Endometrial microvascular endothelial cells (primary cell): Measurements from ENCODE around the gene DUSP3. TPM values are rescaled to one million over a fixed set of nuclear protein-coding genes. Genes with fewer than 3 reads are reported as not detected.

Experiments
- in situ Hi-C: cut with HindIII; loops from 2 replicates; pipeline ENCODE4 v1.10.0; 2017; ENCODE audit warnings: low sequenced_read_pairs, low pct_unique_long_range_greater_than_20kb; ENCODE audit errors: inconsistent ontology term
- total RNA-seq: library from RNA; depleted of rRNA; stranded (reverse); fragments of >200 nt; gene quantifications from one replicate; pipeline ENCODE4 v1.2.3, GENCODE V29; 2015; ENCODE audit errors: inconsistent ontology term

DUSP3 gene
- total RNA-seq, 1 donor from 2014 or later: 47.6 TPM

DNA sequence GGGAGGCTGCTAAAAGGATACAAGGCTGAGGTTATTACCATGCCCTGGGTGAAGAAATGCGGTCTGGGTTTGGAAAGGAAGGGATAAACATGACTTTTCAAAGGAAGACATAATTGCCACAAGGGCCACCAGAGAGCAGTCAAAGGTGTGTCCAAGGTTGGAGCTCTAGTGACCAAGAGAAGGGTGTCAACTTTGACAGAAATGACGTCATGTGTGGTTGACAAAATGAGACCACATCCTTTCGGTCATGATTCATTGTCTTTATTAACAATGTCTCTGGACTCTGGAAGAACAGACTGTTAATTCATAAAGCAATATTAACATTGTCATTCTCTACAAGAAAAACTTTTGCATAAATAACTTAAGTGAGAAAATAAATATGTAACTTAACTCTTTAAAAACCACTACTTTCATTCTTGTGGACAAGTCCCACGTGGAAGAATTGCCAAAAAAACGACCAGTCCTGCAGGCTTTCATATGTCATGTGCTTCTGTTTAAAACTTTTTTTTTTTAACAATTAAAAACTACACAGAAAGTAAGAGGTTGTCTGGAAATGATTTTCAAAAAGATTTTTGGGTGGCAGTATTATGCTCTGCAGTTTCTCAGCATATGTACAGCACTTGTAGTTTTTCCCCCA is 25.2 kb downstream of the DUSP3 start:
- in situ Hi-C loops: no loop called here

DNA sequence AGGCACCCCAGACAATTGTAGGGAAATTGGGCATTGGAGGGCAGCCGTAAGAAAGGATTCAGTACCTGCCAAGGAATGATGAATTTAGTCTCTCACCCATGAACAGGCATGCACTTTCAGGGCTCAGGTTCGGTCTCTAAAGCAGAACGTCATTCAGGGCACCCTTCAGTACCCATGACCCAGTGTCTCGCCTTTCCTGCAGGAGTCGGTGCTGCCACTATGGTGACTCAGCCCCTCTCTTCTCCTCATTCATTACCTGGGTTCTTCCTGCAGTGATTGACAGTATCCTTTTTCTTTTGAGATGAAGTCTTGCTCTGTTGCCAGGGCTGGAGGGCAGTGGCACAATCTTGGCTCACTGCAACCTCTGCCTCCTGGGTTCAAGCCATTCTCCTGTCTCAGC is 28.6 kb downstream of the DUSP3 start:
- in situ Hi-C loops: no loop called here

DNA sequence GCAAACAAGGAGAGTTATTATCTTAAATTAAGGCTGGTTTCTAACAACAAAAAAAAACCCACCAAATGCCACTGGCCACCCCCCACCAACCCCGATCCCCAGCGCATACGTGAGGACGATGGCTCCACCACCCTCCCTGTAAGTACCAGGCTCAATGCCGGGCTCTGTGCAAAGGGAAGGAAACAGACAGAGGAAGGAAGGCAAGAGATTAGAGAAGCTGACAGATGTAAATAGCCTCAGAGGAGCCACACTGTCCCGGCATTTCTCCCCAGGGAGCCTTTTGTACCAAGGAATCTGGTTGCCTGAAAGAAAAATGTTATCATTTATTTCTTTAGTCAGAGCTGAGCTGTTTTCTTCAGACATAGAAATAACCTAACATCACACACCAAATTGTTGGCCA is 33.2 kb downstream of the DUSP3 start:
- in situ Hi-C loops: no loop called here

DNA sequence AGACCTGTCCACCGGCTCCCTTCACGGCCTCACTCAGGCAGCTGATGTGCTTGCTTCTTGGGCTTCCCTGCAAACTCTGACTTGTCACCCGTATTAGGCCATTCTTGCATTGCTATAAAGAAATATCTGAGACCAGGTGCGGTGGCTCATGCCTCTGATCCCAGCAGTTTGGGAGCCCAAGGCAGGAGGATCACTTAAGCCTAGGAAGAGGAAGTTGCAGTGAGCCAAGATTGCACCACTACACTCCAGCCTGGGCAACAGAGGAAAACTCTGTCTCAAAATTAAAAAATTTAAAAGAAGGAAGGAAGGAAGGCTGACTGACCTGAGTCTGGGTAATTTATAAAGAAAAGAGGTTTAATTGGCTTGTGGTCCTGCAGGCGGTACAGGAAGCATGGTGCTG is 37.1 kb downstream of the DUSP3 start:
- in situ Hi-C loops: no loop called here

DNA sequence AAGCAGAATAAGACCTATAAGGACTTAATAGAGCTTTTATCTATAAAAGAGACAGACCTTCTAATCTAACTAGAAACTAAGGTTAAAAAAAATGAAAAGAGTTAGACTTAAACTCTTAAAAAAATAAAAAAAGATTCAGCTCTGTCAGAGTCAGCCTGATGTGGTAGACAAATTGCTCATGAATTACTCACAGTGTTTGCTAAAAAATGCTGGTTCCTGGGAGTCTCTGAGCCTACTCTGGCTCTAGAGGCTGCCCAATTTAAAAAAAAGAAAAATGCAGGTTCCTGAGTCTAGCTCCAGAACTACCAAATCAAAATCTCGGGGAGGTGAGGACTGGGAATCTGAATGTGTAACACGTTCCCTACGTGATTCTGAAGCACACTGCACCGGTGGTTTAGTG is 38.2 kb downstream of the DUSP3 start:
- in situ Hi-C loops: no loop called here

DNA sequence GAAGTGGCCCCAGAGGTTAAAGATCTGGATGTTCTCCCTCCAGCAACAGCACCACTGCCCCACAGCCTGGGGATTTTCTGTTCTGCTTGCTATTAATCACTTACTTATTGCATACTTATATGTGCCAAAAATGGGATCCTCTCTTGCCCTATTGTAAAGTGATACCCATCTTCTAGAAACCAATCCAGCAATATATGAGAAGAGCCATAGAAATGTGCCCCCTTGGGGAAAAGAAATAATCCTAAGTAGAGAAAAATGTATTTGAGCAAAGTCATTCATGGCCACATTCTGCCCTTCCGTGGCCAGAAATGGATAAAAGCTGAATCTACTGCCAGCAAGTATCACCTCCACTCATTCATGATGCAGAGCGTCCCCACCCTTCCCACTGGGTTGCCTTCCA is 41.1 kb downstream of the DUSP3 start:
- in situ Hi-C loops: no loop called here

DNA sequence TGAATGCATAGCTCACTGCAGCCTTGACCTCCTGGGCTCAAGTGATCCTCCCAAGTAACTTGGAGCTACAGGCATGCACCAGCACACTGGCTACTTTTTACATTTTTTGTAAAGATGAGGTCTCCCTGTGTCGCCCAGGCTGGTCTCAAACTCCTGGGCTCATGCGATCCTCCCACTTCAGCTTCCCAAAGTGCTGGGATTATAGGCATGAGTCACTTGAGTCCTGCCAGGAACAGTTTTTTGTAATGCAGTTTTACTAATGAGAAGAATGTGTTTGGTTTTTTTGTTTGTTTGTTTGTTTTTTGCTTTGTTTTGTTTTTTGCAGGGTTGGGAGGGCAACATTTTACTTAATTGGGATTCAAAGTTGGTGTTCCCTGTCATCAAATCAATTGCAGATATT is 42.4 kb downstream of the DUSP3 start:
- in situ Hi-C loops: no loop called here

DNA sequence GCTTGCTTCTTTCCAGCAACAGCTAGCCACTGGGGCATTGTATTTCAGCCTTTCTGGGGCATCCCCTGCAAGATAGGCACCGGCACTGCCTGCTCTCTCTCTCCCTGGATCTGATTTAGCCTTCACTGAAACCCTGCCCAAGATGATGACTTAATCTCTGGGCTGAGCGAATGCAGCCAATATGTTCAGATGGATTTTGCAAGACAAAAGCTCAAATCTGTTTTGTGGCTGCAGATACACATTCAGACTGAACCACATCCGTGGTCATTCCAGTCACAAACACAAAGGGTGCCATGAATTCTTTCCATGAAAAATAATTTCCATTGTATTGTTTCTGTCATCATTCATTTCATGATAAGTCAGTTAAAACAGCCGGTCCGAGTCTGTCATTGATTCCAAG is 44.4 kb downstream of the DUSP3 start:
- in situ Hi-C loops: no loop called here

DNA sequence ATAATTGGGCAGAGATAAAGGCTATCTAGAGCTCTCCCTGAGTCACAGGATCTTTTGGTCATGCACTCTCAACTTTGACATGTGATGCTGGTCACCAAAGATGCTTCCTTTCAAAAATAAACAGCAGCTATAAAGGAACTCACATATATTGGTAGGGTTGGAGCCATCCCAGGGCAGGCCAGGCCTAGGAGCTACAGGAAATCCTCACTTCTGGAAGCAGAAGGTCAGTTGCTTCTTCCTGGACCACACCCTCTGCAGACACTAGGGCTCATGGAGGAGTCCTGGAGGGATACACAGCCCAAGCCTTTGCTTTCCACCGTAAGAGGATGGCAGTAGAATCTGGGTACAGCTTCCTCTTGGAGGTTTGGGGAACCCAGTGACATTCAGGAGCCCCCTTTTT is 44.8 kb downstream of the DUSP3 start:
- in situ Hi-C loops: no loop called here

DNA sequence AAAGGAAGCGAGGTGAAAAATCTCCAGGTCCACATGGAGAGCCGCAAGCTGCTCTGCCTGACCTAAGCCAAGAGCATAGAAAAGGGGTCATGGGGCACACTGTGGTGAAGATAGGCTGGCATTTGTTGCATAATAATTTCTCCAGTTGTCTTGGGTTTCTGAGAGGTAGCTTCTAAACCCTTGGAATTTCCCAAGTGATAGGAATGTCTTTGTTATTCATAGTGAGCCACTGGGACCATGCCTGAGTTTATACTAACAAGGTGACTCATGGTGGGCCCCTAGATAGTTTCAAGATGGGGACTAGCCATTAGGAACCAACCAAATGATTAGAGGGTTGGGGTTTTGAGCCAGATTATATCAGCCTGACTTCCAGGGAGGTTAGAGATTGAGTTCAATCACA is 45.8 kb downstream of the DUSP3 start:
- in situ Hi-C loops: no loop called here

DNA sequence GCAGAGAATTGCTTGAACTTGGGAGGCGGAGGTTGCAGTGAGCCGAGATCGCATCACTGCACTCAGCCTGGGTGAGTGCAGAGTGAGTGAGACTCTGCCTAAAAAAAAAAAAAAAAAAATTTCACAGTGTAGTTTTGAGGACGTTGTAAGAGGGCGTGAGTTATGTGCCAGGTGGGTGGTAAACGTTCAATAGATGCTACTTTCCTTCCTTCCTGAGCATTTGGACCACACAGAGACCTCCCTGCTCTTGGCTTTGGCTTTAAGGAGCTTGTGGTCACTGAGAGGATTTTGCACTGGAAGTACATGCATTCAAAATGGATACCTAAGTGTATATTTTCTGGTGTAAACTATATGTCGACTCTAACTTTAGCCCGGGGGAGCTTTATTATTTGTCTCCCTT is 50.7 kb downstream of the DUSP3 start:
- in situ Hi-C loops: no loop called here

DNA sequence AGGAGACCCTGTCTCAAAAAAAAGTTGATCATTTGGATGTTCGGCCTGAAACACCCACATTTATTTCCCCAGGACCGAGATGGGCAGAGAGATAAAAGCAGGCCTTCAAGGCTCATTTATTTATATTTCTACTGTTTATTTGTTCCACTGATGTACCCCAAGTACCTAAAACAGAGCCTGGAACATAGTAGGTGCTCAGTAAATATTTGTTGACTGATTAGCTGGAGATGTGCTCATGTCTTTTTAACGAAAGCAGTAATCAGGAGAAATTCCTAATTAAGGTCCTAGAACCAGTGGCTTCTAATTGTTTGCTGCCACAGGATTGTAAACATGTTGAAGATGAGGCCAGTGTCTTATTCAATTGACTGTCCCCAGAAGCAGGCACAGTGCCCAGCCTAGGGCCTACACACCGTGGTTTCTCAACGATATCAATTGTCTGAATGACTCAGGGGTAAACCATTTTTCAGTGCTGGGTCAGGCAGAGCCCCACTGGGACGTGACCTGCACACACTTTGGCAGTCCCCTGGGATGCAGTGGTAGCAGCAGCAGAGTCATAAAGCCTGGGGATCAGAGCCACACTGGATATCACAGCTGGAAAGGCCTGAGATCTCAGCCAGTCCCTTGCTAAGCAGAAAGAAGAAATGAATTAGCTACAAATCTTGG is 54.9 kb downstream of the DUSP3 start:
- in situ Hi-C loops: no loop called here

DNA sequence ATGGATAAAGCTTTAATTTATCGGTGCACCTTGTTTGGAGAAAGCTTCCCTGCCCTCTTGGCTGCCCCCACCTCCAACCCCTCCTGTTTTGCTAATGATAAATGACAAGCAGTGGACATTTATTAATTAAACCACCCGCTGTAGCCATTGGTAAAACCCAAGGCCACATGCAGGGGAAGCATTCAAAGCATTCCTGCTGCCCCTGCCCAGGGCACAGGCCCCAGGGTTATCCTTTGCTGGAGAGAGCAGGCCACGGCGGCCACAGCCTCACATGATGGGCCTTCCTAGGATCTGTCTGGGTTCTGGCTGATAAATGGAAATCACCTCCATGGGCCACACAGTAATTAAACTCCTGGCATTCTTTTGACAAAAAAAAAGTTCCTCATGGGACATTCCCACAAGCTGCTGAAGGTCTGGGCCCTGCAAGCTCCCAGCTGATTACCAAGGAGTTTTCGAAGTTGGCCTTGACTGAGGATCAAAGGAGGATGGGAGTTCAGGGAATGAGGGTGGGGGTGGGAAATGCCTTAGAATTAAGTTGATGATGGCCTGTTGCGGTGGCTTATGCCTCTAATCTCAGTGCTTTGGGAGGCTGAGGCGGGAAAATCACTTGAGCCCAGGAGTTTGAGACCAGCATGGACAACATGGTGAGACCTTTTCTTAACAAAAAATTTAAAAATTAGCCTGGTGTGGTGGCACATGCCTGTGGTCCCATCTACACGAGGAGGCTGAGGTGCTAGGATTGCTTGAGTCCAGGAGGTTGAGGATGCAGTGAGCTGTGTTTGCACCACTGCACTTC is 55.7 kb downstream of the DUSP3 start:
- in situ Hi-C loops: no loop called here

DNA sequence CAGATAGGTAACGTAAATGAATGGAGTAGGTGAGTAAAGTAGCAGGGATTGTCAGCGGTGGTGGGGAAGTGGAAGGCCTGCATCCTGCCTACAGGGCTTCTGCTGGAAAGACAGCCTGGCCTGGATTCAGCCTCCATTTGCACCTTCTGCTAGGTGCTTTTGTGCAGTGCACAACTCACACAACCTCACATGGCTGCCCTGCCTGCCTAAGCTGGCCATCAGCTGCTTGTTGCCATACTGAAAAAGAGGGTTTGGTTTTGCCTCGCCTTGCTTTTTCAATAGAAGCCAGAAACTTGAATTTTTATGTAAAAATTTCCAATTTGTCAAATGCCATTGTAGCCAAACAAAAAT is 56.5 kb downstream of the DUSP3 start:
- in situ Hi-C loops: no loop called here

DNA sequence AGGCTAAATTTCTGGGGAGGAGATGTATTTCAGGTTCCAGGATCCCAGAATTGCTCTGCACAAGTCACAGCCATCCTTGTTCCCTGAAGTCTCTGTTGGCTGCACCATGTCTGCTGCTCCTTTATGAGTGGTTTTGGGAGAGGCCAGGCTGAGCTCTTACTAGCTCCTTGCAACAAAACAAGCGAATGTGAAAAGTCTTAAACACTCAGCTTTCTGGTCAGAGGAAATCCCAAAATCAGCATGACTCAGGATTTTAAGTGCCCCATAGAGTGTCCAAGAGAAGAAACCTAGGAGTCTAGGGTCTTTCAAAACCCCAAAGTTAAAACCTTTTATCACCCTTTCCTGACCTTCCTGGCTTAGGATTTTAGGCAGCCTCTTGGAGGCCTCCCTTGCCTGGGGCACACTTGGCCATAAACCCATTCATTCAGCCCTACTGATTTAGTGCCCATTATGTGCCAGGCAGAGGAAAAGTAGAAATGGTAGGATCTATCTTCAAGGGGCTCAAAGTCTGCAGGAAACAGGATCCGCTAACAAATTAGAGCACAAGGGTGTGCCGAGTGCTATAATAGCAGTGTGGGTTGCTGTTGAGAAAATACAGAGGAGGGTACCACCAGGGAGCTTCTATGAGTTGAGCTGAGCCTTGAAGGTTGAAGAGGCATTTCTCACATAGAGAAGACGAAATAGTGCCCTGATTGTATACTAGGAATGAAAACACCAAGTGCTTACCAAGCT is 57.1 kb downstream of the DUSP3 start:
- in situ Hi-C loops: no loop called here

DNA sequence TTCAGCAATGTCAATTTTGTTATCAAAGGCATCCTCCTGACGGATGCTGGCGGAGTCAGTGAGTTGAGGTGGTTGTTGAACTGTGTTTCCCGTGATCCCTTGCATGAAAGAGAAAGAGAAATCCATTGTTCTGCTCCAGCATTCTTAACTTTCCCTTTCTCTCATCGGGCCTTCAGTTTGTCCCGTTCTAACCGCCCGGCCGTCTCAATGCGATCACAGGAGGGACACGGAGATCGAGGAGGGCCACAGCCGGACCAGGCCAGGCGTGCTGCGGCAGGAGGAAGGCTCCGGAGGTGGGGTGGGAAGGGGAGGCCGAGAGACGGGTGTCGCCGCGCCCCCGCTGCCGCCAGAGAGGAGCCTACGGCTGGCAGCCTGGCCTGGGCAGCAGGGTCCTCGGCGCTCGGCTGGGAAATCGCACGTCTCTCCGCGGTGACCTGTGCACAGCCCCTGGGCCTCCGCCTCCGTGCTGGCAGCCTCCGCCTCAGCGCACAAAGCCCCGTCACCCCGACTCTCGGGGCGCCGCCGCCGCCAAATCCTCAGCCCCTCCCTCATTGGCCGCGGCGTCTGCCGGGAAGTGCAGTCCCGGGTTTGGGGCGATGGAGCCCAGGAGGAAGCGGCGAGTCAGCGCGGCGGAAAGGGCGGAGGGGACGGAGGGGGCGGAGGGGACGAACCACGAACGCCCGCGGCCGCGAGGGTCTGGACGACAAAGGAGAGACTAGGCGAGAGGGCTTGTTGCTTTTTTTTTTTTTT is 58.3 kb downstream of the DUSP3 start:
- in situ Hi-C loops: no loop called here

DNA sequence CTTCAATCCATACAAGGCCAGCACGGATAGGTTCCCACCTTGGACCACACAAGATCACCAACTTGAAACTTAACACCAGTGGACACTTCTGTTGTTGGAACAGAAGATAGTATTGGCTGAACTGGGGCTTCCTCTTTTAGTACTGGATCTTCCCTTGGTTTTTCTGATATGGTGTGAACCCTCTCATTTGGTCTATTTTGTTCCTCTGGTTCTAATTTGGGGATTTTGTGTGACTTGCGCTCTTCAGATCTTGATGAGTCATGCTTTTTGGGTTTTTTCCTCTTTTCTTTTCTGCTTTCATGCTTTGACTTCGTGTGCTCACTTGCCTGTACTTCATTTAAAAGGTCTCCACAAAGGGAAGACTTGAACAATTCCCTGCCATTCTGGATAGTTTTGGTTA is 59.2 kb downstream of the DUSP3 start:
- in situ Hi-C loops: no loop called here

DNA sequence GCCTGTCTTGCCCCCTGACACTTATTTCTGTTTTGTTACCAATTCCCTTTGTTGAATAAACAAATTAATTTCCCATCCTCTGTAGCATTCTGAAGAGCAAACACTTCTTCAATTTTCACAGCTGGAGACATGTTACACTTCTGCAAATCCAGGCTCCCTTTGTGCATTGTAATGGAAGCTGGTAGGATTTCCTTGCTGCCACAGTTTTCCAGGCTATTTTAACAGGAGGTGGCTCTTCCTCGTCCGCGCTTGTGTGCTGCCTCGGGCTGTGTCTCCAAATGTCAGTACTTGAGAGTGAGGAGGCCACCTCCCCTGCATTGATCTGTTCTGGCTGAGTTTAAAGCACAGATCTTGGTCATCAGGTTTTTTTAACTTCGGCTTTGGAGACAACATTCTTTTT is 60.2 kb downstream of the DUSP3 start:
- in situ Hi-C loops: no loop called here

DNA sequence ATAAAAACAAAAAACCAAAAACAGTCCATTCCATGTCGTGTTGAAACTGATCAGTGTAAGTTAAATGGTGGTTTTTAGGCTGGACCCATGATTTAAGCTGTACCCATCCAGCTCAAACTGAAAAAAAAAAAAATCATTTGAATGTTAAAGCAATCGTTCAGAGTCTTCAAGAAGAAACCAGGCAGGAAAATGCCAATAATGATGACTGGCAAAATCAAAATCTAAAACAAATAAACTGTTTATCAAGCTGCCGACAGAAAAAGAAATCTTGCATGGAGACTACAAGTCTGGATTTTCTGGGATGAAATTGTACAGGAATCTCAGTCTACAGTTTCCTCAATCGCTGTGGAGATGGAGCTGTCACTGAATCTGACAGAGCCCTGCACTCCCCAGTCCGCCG is 60.9 kb downstream of the DUSP3 start:
- in situ Hi-C loops: no loop called here
